Measurements from ENCODE around the gene NFE2L3. TPM values are rescaled to one million over a fixed set of nuclear protein-coding genes. Genes with fewer than 3 reads are reported as not detected.

NFE2L3 gene
- total RNA-seq, 1 donor from 2014 or later: 42.1 TPM

DNA sequence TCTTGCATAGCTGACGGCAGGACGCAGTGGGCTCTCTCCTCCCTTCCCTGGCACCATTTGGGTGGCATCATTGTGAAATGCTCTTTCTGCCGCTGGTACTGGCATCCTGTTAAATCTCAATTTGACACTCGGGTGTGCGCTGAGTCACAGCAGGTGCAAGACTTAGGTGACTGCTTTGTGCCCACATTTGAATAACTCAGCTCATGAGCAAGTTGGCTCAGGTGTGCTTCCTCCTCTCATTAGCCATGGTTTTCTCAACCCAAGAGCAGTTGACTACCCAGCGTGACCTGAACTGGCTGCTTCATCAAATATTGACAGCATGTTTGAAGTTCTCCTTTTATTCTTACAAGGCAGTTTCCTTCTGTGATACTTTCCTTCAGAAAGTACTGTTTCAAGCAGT is 24.6 kb upstream of the NFE2L3 start:
- TF ChIP-seq, protein P1, sequence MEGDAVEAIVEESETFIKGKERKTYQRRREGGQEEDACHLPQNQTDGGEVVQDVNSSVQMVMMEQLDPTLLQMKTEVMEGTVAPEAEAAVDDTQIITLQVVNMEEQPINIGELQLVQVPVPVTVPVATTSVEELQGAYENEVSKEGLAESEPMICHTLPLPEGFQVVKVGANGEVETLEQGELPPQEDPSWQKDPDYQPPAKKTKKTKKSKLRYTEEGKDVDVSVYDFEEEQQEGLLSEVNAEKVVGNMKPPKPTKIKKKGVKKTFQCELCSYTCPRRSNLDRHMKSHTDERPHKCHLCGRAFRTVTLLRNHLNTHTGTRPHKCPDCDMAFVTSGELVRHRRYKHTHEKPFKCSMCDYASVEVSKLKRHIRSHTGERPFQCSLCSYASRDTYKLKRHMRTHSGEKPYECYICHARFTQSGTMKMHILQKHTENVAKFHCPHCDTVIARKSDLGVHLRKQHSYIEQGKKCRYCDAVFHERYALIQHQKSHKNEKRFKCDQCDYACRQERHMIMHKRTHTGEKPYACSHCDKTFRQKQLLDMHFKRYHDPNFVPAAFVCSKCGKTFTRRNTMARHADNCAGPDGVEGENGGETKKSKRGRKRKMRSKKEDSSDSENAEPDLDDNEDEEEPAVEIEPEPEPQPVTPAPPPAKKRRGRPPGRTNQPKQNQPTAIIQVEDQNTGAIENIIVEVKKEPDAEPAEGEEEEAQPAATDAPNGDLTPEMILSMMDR (IDR thresholded peaks at IDR 0.05; ENCODE audit: partially characterized antibody, unreplicated experiment): no peak
- H3K27me3 Mint-ChIP-seq (ENCODE audit: unreplicated experiment): peaks cover 2% of the 10 kb centered on the region
- no peak overlapping the region for H3K27ac Mint-ChIP-seq (ENCODE audit: unreplicated experiment)
- H3K9me3 Mint-ChIP-seq (ENCODE audit: unreplicated experiment): peaks cover 2% of the 10 kb centered on the region
- peaks cover 3% of the 10 kb centered on the region for H3K4me1 Mint-ChIP-seq (ENCODE audit: low read depth, unreplicated experiment)
- peaks cover 7% of the 10 kb centered on the region for H3K36me3 Mint-ChIP-seq (ENCODE audit: unreplicated experiment)
- no peak overlapping the region for H3K4me3 Mint-ChIP-seq (ENCODE audit: unreplicated experiment)
- no peak for DNase-seq

DNA sequence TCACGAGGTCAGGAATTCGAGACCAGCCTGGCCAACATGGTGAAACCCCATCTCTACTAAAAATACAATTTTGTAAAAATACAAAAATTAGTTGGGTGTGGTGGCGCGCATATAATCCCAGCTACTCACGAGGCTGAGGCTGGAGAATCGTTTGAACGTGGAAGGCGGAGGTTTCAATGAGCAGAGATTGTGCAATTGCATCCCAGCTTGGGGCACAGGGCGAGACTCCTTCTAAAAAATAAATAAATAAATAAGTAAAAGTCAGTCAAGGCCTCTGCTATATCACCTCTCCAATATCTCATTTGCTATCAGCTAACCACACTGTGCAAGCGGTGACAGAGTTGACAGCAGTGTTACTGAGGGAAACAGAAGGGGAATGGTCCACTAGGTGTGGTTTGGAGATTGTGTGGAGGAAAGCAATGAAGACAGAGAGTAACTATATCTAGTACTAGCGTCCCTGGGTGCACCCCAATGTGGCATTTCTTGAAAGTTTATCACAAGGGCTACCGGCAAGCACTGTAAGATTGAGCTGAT is 20.9 kb upstream of the NFE2L3 start:
- no peaks in the 10 kb centered on the region for H3K36me3 Mint-ChIP-seq (ENCODE audit: unreplicated experiment)
- no peak overlapping the region for H3K4me3 Mint-ChIP-seq (ENCODE audit: unreplicated experiment)
- H3K4me1 Mint-ChIP-seq (ENCODE audit: low read depth, unreplicated experiment): peaks cover 3% of the 10 kb centered on the region
- peaks cover 2% of the 10 kb centered on the region for H3K9me3 Mint-ChIP-seq (ENCODE audit: unreplicated experiment)
- no peaks in the 10 kb centered on the region for H3K27me3 Mint-ChIP-seq (ENCODE audit: unreplicated experiment)
- H3K27ac Mint-ChIP-seq (ENCODE audit: unreplicated experiment): no peak overlapping the region
- DNase-seq: no peak
- TF ChIP-seq, protein P1 (IDR thresholded peaks at IDR 0.05; ENCODE audit: partially characterized antibody, unreplicated experiment): no peak

DNA sequence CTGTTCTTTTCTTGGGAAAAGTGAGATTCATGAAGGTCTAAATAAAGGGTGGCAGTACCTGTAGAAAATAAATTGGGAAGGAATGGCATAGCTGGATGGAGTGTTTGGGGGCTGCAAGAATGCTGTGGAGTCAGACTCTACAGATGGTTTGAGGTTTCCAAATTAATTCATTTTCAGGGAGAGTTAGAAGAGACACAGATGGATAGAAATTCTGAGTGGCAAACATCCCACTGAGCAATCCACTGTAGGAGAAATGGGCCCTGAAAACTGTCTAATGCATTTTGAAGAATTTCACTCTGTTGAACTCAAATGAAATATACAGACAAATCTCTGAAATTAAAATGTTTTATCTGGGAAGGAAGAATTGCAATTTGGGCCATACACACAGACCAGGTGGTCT is 16.9 kb upstream of the NFE2L3 start:
- TF ChIP-seq, protein P1 (IDR thresholded peaks at IDR 0.05; ENCODE audit: partially characterized antibody, unreplicated experiment): no peak
- no peaks in the 10 kb centered on the region for H3K27me3 Mint-ChIP-seq (ENCODE audit: unreplicated experiment)
- no peak overlapping the region for H3K27ac Mint-ChIP-seq (ENCODE audit: unreplicated experiment)
- no peak for DNase-seq
- H3K4me1 Mint-ChIP-seq (ENCODE audit: low read depth, unreplicated experiment): no peaks in the 10 kb centered on the region
- H3K9me3 Mint-ChIP-seq (ENCODE audit: unreplicated experiment): peaks cover 2% of the 10 kb centered on the region
- H3K4me3 Mint-ChIP-seq (ENCODE audit: unreplicated experiment): no peak overlapping the region
- no peaks in the 10 kb centered on the region for H3K36me3 Mint-ChIP-seq (ENCODE audit: unreplicated experiment)

DNA sequence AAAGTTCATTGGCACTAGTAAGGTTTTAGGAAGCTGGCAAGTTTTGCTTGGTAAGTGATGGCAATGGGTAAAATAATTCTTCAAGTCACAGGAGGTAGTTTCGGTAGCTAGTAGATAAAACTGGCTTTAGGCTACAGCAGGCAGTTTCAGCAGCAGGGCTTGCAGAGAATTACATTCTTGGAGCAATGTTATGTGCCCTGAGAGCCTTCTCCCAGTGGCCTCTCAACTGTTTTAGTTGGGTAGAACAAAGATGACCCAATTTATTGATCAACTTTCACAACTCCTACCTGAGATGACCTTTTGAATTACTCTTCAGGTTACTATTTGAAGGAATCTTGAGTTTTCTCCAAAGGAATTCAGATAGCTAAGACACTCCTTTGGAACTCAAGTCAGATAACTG is 16.4 kb upstream of the NFE2L3 start:
- TF ChIP-seq, protein P1 (IDR thresholded peaks at IDR 0.05; ENCODE audit: partially characterized antibody, unreplicated experiment): no peak
- Mint-ChIP-seq H3K4me3 (ENCODE audit: unreplicated experiment) (no peak overlapping the region), H3K27ac (ENCODE audit: unreplicated experiment) (no peak overlapping the region), H3K27me3 (ENCODE audit: unreplicated experiment) (no peaks in the 10 kb centered on the region), H3K9me3 (ENCODE audit: unreplicated experiment) (peaks cover 2% of the 10 kb centered on the region), H3K4me1 (ENCODE audit: low read depth, unreplicated experiment) (no peaks in the 10 kb centered on the region), H3K36me3 (ENCODE audit: unreplicated experiment) (no peaks in the 10 kb centered on the region)
- DNase-seq: no peak

DNA sequence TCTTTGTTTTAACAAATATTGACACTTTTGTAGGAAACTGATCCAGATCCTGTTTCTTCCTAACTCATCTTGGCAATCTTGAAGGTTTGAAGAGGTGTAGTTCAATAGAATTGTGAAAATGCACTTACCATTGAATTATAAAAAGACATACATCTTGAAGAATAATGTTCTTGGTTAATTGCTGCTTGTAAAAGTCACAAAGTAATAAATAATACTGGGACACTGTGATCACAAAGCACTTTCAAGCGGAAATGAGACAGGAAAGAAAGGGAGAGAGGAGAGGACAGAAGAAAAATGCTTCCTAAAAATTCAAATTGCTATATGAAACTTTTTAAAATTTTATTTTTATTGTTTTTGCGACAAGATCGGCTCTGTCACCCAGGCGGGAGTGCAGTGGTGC is 15.2 kb upstream of the NFE2L3 start:
- H3K27me3 Mint-ChIP-seq (ENCODE audit: unreplicated experiment): no peaks in the 10 kb centered on the region
- H3K4me1 Mint-ChIP-seq (ENCODE audit: low read depth, unreplicated experiment): no peaks in the 10 kb centered on the region
- H3K9me3 Mint-ChIP-seq (ENCODE audit: unreplicated experiment): no peaks in the 10 kb centered on the region
- DNase-seq: no peak
- H3K27ac Mint-ChIP-seq (ENCODE audit: unreplicated experiment): no peak overlapping the region
- TF ChIP-seq, protein P1 (IDR thresholded peaks at IDR 0.05; ENCODE audit: partially characterized antibody, unreplicated experiment): no peak
- no peak overlapping the region for H3K4me3 Mint-ChIP-seq (ENCODE audit: unreplicated experiment)
- H3K36me3 Mint-ChIP-seq (ENCODE audit: unreplicated experiment): no peaks in the 10 kb centered on the region
